OCI-LY3 (cell line): Measurements from ENCODE around the gene CDC20B.

Experiments
- H2AFZ ChIP-seq: fragments of 200-600, 300-600 bp; shearing (Covaris generic); 2 replicates; pipeline ENCODE4 v1.6.0; 2014; ENCODE audit warnings: antibody characterized with exemption, low read depth, low read length
- H3K27ac ChIP-seq: fragments of 200-600, 300-600 bp; sonication (generic); 2 replicates; pipeline ENCODE4 v1.5.1; 2014; ENCODE audit warnings: mild to moderate bottlenecking, low read length, moderate library complexity, mixed read lengths
- H3K27me3 ChIP-seq: fragments of 200-600, 300-600 bp; sonication (generic); 2 replicates; pipeline ENCODE4 v1.6.1; 2014; ENCODE audit warnings: low read depth, low read length, mixed read lengths
- H3K36me3 ChIP-seq: fragments of 200-600, 300-600 bp; sonication (generic); replicated peaks from 2 replicates; pipeline ENCODE3; 2014; ENCODE audit warnings: low read depth, low read length, mixed read lengths
- H3K4me1 ChIP-seq: fragments of 300-600, 200-600 bp; sonication (generic); 2 replicates; pipeline ENCODE4 v1.6.1; 2014; ENCODE audit warnings: low read length, mixed read lengths
- H3K4me2 ChIP-seq: fragments of 200-600, 300-600 bp; sonication (generic); 2 replicates; pipeline ENCODE4 v1.6.1; 2014; ENCODE audit warnings: low read length, mixed read lengths
- H3K4me3 ChIP-seq: fragments of 300-600, 200-600 bp; sonication (generic); 2 replicates; pipeline ENCODE4 v1.5.1; 2014; ENCODE audit warnings: antibody characterized with exemption, mild to moderate bottlenecking, low read length, moderate library complexity
- H3K79me2 ChIP-seq: fragments of 300-600, 200-600 bp; shearing (Covaris generic); 2 replicates; pipeline ENCODE4 v1.6.1; 2014; ENCODE audit warnings: mild to moderate bottlenecking, low read length, mixed read lengths
- H3K9ac ChIP-seq: fragments of 300-600, 200-600 bp; shearing (Covaris generic); 2 replicates; pipeline ENCODE4 v1.6.0; 2014; ENCODE audit warnings: mild to moderate bottlenecking, low read length, moderate library complexity
- H3K9me3 ChIP-seq: fragments of 200-600, 300-600 bp; shearing (Covaris generic); 2 replicates; pipeline ENCODE4 v1.6.1; 2014; ENCODE audit warnings: low read length, mixed read lengths; ENCODE audit not compliant: insufficient read depth
- H4K20me1 ChIP-seq: fragments of 200-600, 300-600 bp; sonication (generic); 2 replicates; pipeline ENCODE4 v1.6.1; 2016; ENCODE audit warnings: low read length, mixed read lengths; ENCODE audit not compliant: insufficient read depth
- CTCF ChIP-seq: fragments of 200-600, 300-600 bp; sonication (generic); IDR thresholded peaks from 2 replicates; pipeline ENCODE4 v1.5.1; 2014; ENCODE audit warnings: antibody characterized with exemption, low read length, low read depth
- EZH2phosphoT487 ChIP-seq: fragments of 200-600 bp; shearing (Covaris generic); IDR thresholded peaks from 2 replicates; pipeline ENCODE4 v1.6.1; 2018; ENCODE audit warnings: antibody characterized with exemption, mixed run types, low read depth

CDC20B gene

GRCh38 chr5:55172937-55173686, at the start of gene CDC20B:
CDC20B (minus strand) TSS chr5:55173177; CDS start chr5:55173000, 177 bp downstream.
- no peak for TF ChIP-seq CTCF
- TF ChIP-seq EZH2phosphoT487: no peak
- H3K27me3 ChIP-seq: peaks cover 23% of the 10 kb centered on the region
- peak within 1 kb of the TSS; percentile 71 for H2AFZ ChIP-seq
- peaks cover 45% of the 10 kb centered on the region for H3K4me1 ChIP-seq
- peak within 1 kb of the TSS; percentile 56 for H3K27ac ChIP-seq
- H3K9me3 ChIP-seq: no peaks in the 10 kb centered on the region
- H3K4me3 ChIP-seq: peak within 1 kb of the TSS; percentile 91
- no peaks in the 10 kb centered on the region for H3K79me2 ChIP-seq
- peak within 1 kb of the TSS; percentile 75 for H3K9ac ChIP-seq
- H3K4me2 ChIP-seq: peak within 1 kb of the TSS; percentile 99
- H4K20me1 ChIP-seq: no peaks in the 10 kb centered on the region
- no peaks in the 10 kb centered on the region for H3K36me3 ChIP-seq

- Histone ChIP-seq H3K27me3 (no peaks in the 10 kb centered on the region), H3K79me2 (no peaks in the 10 kb centered on the region), H4K20me1 (no peaks in the 10 kb centered on the region), H3K4me2 (no peak overlapping the region), H2AFZ (no peak overlapping the region), H3K9me3 (no peaks in the 10 kb centered on the region), H3K9ac (no peak overlapping the region), H3K4me3 (no peak overlapping the region), H3K27ac (no peak overlapping the region), H3K36me3 (no peaks in the 10 kb centered on the region), H3K4me1 (peaks cover 12% of the 10 kb centered on the region; the same call in 1 of the 2 replicates)
- TF ChIP-seq CTCF (no peak), EZH2phosphoT487 (no peak)
Measured at GRCh38 chr5:55222092-55222984, 49.4 kb upstream of the CDC20B start.

- H3K9ac ChIP-seq: peak overlapping the region; percentile 75
- peak overlapping the region; percentile 89 for H3K4me3 ChIP-seq
- no peak overlapping the region for H3K27ac ChIP-seq
- H2AFZ ChIP-seq: peak overlapping the region; percentile 99
- H3K27me3 ChIP-seq: no peaks in the 10 kb centered on the region
- H3K4me2 ChIP-seq: peak overlapping the region; percentile 83
- TF ChIP-seq EZH2phosphoT487 (no peak), CTCF (peak; percentile 35)
- H3K4me1 ChIP-seq: peaks cover 8% of the 10 kb centered on the region; the same call in 1 of the 2 replicates
- H3K79me2 ChIP-seq: no peaks in the 10 kb centered on the region
- no peaks in the 10 kb centered on the region for H3K36me3 ChIP-seq
- no peaks in the 10 kb centered on the region for H3K9me3 ChIP-seq
- no peaks in the 10 kb centered on the region for H4K20me1 ChIP-seq
Measured at GRCh38 chr5:55220433-55221185, 47.6 kb upstream of the CDC20B start.
